Measurements from ENCODE around the gene SMC3.

Gene SMC3

GRCh38 chr10:110649347-110650264 is 82.1 kb downstream of the SMC3 start:
- no peak for FAIRE-seq

- FAIRE-seq = no peak
Observed at GRCh38 chr10:110650265-110650668, 82.8 kb downstream of the SMC3 start.

GRCh38 chr10:110651044-110651958 is 83.8 kb downstream of the SMC3 start:
- FAIRE-seq = peak; percentile 35

- FAIRE-seq = no peak
Observed at GRCh38 chr10:110652475-110653118, 85.1 kb downstream of the SMC3 start.

All from A204.1 (cell line).